Right lobe of liver (tissue), 6 donors: Measurements from ENCODE around the gene P2RY13. TPM values are rescaled to one million over a fixed set of nuclear protein-coding genes. Genes with fewer than 3 reads are reported as not detected.
A peak's percentile ranks its signal among the peaks of the same experiment; 100 is the strongest.

Source experiments
- ATAC-seq, 4 donors: fragments of 200-7000 bp; cut with Tn5 transposase; one replicate each; pipeline ENCODE4 v1.9.1; 2020; ENCODE audit warnings: mild to moderate bottlenecking in 4 of 4, moderate library complexity in 4 of 4
- DNase-seq, 3 donors: peaks; one replicate each; pipeline ENCODE4 v3.0.0-alpha.2; 2020
- H3K27ac ChIP-seq, 3 donors: fragments of 200-600 bp; one replicate each; pipeline ENCODE4 v1.8.0; 2022
- H3K27me3 ChIP-seq, 2 donors: fragments of 200-600 bp; one replicate each; pipeline ENCODE4 v1.8.0; 2022
- H3K36me3 ChIP-seq, 4 donors: fragments of 200-600 bp; sonication (generic) in 1 of 4; one replicate each; pipeline versions ENCODE4 v1.5.1 to v1.8.0; 2017 to 2022; ENCODE audit warnings: control low read depth in 1 of 4
- H3K4me1 ChIP-seq, 4 donors: fragments of 200-600 bp; sonication (generic) in 1 of 4; one replicate each; pipeline versions ENCODE4 v1.5.1 to v1.8.0; 2017 to 2022; ENCODE audit warnings: control low read depth in 1 of 4
- H3K4me3 ChIP-seq, 3 donors: fragments of 200-600 bp; one replicate each; pipeline ENCODE4 v1.8.0; 2022
- H3K9me3 ChIP-seq, 4 donors: fragments of 200-600 bp; sonication (generic) in 1 of 4; one replicate each; pipeline versions ENCODE4 v1.5.1 to v1.8.0; 2017 to 2022; ENCODE audit warnings: control low read depth in 1 of 4
- POLR2A ChIP-seq: fragments of 450-650 bp; IDR thresholded peaks from one replicate; pipeline ENCODE4 v1.6.1; 2017; ENCODE audit warnings: antibody characterized with exemption, mild to moderate bottlenecking
- WGBS: methylation state at CpG from one replicate; pipeline ENCODE4 v1.1.6; 2018; ENCODE audit warnings: low coverage, low lambda C conversion rate; ENCODE audit not compliant: insufficient coverage; ENCODE audit errors: missing lambda C conversion rate; 5-methylcytosine and 5-hydroxymethylcytosine counted together
- intact Hi-C, 2 donors: fragments of 100-400 bp; cut with DNase I; formaldehyde crosslinking; loops; one replicate each; pipeline versions ENCODE4 v1.11.2 to v1.14.1; 2022
- total RNA-seq, 6 experiments: library from RNA; depleted of rRNA in 2 of 6; stranded (reverse); fragments of >200 nt in 2 of 6; fragmentation: NEBNext Ultra II Directional in 3 of 6; extraction: Animal tissue kit (Norgen Biotek cat#: 25700) in 3 of 6; gene quantifications; one replicate each; pipeline versions ENCODE4 v1.1.0 to v1.2.4, GENCODE V29; 2016 to 2023
- TF ChIP-seq, protein P1 (sequence below), 4 donors: fragments of 200-600 bp in 3 of 4; fragments of 450-650 bp in 1 of 4; IDR thresholded peaks; one replicate each; pipeline versions ENCODE4 v1.5.1 to v1.8.0; 2016 to 2022; ENCODE audit warnings: antibody characterized with exemption in 4 of 4, mild to moderate bottlenecking in 2 of 4
- donor health status: DM: no; HTN: yes; CAD: no.
- donor health status: DM: no; HTN: no; CAD: no.
- donor health status: DM: no; HTN: no; CAD: no.
- donor health status: DM: no; HTN: yes; CAD: no.
- donor health status: DM: no; HTN: yes; CAD: no.

P2RY13 gene
- total RNA-seq, 6 experiments from 2014 or later = 0.95 to 4.8 (median 1.9) TPM

DNA sequence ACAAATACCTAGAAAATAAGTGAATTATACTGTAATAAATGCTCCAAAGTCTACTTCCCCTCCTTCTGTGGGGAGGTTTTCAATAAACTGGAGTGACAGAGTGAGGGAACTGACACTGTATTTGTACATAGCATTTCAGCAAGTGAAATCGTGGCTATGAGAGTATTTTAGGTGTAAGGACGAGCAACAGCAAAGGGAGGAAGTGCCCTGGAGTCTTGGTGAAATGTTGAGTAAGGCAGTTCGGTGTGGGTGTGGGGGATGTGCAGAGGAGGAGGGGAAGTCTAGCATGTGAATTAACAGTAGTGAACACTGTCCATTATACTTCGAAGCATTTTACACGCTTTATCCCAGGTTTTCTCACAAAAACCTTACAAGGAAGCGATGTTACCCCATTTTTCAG lies 18.1 kb upstream of the P2RY13 start:
- TF ChIP-seq, protein P1, sequence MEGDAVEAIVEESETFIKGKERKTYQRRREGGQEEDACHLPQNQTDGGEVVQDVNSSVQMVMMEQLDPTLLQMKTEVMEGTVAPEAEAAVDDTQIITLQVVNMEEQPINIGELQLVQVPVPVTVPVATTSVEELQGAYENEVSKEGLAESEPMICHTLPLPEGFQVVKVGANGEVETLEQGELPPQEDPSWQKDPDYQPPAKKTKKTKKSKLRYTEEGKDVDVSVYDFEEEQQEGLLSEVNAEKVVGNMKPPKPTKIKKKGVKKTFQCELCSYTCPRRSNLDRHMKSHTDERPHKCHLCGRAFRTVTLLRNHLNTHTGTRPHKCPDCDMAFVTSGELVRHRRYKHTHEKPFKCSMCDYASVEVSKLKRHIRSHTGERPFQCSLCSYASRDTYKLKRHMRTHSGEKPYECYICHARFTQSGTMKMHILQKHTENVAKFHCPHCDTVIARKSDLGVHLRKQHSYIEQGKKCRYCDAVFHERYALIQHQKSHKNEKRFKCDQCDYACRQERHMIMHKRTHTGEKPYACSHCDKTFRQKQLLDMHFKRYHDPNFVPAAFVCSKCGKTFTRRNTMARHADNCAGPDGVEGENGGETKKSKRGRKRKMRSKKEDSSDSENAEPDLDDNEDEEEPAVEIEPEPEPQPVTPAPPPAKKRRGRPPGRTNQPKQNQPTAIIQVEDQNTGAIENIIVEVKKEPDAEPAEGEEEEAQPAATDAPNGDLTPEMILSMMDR (IDR thresholded peaks at IDR 0.05) = no peak
- no peak for TF ChIP-seq POLR2A
- ATAC-seq (peak; percentile 58 to 70 (median 67)), DNase-seq (peak in 1 of 3 donors; percentile 22)
- intact Hi-C loops = no loop called here
- Histone ChIP-seq H3K36me3 (no peaks in the 10 kb centered on the region), H3K27me3 (no peaks in the 10 kb centered on the region), H3K4me1 (no peaks in the 10 kb centered on the region), H3K9me3 (no peaks in the 10 kb centered on the region), H3K27ac (no peak overlapping the region), H3K4me3 (no peak overlapping the region)
- 45% methylated on average over 6 of the region's 6 CpGs for WGBS

DNA sequence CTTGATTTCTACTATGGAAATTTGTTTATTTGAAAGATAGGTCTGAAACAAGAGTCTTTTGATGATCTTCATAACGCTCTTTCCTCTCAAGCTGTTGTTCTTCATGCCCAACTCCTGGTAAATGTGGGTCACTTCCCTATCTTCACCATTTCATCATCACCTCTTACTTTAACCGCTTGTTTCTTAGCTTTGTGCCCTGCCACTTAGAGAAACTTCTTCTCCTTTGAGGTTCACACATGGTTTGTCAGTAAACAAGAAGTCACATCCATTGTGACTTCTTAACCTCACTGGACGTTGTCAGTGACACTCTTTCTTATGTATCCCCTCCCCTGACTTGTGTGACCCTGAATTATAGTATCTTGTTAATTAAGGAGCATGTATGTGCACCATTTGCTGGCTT lies 16.9 kb upstream of the P2RY13 start:
- Histone ChIP-seq H3K4me3 (no peak overlapping the region), H3K27me3 (no peaks in the 10 kb centered on the region), H3K9me3 (no peaks in the 10 kb centered on the region), H3K27ac (peak overlapping the region in 2 of 3 donors; percentile 24 to 43), H3K36me3 (no peaks in the 10 kb centered on the region), H3K4me1 (no peaks in the 10 kb centered on the region)
- DNase-seq (no peak), ATAC-seq (peak; percentile 37 to 58 (median 48))
- 53% methylated on average over 3 of the region's 3 CpGs for WGBS
- TF ChIP-seq, protein P1 (IDR thresholded peaks at IDR 0.05) = no peak
- TF ChIP-seq POLR2A = no peak
- intact Hi-C loops = no loop called here

DNA sequence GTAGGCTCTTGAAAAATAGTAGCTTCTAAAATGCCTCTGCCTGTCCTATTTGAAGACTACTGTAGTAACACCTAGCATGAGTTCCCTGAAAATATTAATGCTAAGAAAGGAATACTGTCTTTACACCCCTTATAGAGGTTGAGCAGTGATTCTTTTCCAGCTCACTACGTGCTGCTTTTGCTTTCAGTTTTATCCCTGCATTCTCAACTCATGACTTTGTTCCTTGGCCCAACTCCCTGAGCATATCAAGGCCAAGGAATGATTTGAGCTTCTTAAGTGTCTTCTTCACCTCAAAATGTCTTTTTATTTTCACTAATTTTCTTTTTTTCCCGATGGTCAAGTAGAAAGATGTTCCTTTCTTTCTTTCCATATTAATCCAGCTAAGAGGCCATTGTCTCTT lies 16.5 kb upstream of the P2RY13 start:
- TF ChIP-seq POLR2A = no peak
- TF ChIP-seq, protein P1 (IDR thresholded peaks at IDR 0.05) = no peak
- intact Hi-C loops = no loop called here
- DNase-seq = no peak
- Histone ChIP-seq H3K4me1 (no peaks in the 10 kb centered on the region), H3K27ac (peak overlapping the region in 2 of 3 donors; percentile 24 to 43), H3K4me3 (no peak overlapping the region), H3K9me3 (no peaks in the 10 kb centered on the region), H3K36me3 (no peaks in the 10 kb centered on the region), H3K27me3 (no peaks in the 10 kb centered on the region)
- peak in 2 of 4 donors; percentile 60 to 70 for ATAC-seq
- WGBS = 36% methylated on average over 2 of the region's 2 CpGs

DNA sequence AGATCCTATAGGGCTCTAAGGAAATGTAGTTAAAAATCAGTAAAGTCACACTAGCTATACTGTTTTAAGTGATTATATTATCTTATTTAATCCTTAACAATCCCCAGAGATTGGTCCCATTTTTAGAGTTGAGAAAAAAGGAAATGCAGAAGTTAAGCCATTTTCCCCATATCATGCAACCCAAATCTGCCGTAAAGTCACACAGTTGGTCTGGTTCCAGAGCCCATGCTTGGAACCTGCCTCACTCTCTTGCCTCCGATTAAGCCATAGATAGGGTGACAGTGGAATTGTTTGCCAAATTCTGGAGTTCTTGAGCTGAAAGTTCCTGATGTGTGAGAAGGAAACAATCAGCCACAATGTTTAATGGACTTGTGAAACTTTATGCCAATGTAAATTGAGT lies 2.3 kb upstream of the P2RY13 start:
- TF ChIP-seq POLR2A = no peak
- TF ChIP-seq, protein P1 (IDR thresholded peaks at IDR 0.05) = no peak
- Histone ChIP-seq H3K27me3 (no peaks in the 10 kb centered on the region), H3K4me3 (no peak overlapping the region), H3K27ac (no peak overlapping the region), H3K36me3 (no peaks in the 10 kb centered on the region), H3K4me1 (no peaks in the 10 kb centered on the region), H3K9me3 (no peaks in the 10 kb centered on the region)
- DNase-seq = no peak
- WGBS = 78% methylated on average over 2 of the region's 2 CpGs
- no peak for ATAC-seq
- intact Hi-C loops = no loop called here

DNA sequence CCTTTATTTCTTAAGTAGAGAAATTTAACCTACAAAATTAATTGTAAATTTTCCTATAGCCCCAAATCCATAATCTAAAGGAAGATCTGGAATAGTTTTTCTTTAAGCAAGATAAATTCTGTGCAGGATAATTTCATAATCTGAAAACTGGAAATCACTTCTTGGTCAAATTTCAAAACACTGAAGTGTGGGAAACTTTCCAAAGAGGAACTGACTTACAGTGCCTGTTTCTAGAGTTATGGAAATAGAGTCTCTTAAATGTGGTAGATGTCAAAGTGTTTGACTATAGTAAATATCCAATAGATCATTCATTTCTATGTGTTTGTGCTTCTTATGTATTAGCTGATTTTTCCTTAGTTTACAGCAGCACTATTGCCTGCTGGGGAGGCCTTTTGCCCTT lies 1.6 kb upstream of the P2RY13 start:
- TF ChIP-seq, protein P1 (IDR thresholded peaks at IDR 0.05) = no peak
- no peak overlapping the region for H3K27ac ChIP-seq
- peak in 1 of 4 donors; percentile 24 for ATAC-seq
- H3K27me3 ChIP-seq = no peaks in the 10 kb centered on the region
- no peaks in the 10 kb centered on the region for H3K36me3 ChIP-seq
- no peaks in the 10 kb centered on the region for H3K9me3 ChIP-seq
- H3K4me3 ChIP-seq = no peak overlapping the region
- intact Hi-C loops = no loop called here
- H3K4me1 ChIP-seq = no peaks in the 10 kb centered on the region
- DNase-seq = no peak
